Stimulated activated CD8-positive, alpha-beta memory T cell treated with anti-CD3 and anti-CD28 coated beads, Interleukin-15, amount 100 ng/mL, for 48 hours (primary cell): ENCODE data around the gene SNAPC5.

Experiments
- DNase-seq, 2 donors: peaks; one replicate each; pipeline ENCODE4 v3.0.0-alpha.2; 2020; ENCODE audit warnings: low read depth in 2 of 2

Gene SNAPC5

GRCh38 chr15:66459818-66460615 lies 37.5 kb downstream of the SNAPC5 start:
- no peak for DNase-seq

GRCh38 chr15:66456211-66456610 lies 41.4 kb downstream of the SNAPC5 start:
- DNase-seq = no peak

GRCh38 chr15:66454143-66454542 lies 43.4 kb downstream of the SNAPC5 start:
- no peak for DNase-seq

GRCh38 chr15:66452971-66453580 lies 44.5 kb downstream of the SNAPC5 start:
- DNase-seq = no peak

DNA sequence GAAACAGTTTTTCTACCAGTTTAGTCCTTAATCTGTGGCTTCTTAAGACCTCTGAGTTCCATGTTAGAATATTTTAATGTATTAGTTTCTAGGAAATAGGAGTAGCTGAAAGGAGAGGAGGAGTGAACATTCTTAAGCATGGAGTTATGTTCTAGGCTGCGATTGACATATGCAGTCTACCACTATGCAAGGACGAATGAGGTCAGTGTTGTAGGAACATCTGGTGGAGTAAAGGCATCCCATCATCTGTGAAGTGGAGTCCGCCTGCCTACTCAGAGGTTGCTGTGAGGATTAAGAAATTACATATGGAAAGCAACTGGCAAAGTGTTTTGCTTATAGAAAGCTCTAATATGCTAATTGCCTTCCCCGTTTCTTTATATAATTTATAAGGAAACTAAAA lies 45.1 kb downstream of the SNAPC5 start:
- DNase-seq = no peak
